C4-2B (cell line): Measurements from ENCODE around the gene GPR152.

Experiments used
- H3K27ac ChIP-seq: fragments of 450-650 bp; 2 replicates; pipeline ENCODE4 v1.5.1; 2017
- CTCF ChIP-seq: fragments of 450-650 bp; conservative IDR thresholded peaks from 2 replicates; pipeline ENCODE4 v1.5.1; 2017; ENCODE audit warnings: mild to moderate bottlenecking
- ZFX ChIP-seq: fragments of 450-650 bp; IDR thresholded peaks from 2 replicates; pipeline ENCODE4 v1.6.1; 2017

The GPR152 gene

GRCh38 chr11:67419325-67420049 lies 33.0 kb downstream of the GPR152 start:
- H3K27ac ChIP-seq: peak overlapping the region; percentile 87
- no peak for TF ChIP-seq CTCF
- TF ChIP-seq ZFX: no peak

GRCh38 chr11:67418476-67419281 lies 33.9 kb downstream of the GPR152 start:
- peak overlapping the region; percentile 87 for H3K27ac ChIP-seq
- TF ChIP-seq CTCF (no peak), ZFX (peak; percentile 81; the same call in 1 of the 2 replicates)

- no peak for TF ChIP-seq ZFX
- TF ChIP-seq CTCF: no peak
- peak overlapping the region; percentile 87 for H3K27ac ChIP-seq
Measured at GRCh38 chr11:67417425-67417824, 35.1 kb downstream of the GPR152 start.

- H3K27ac ChIP-seq: peak overlapping the region; percentile 87
- no peak for TF ChIP-seq ZFX
- TF ChIP-seq CTCF: no peak
Measured at GRCh38 chr11:67416416-67417335, 35.9 kb downstream of the GPR152 start.

- peak within 1 kb of the TSS; percentile 87 for H3K27ac ChIP-seq
- TF ChIP-seq ZFX (no peak), CTCF (no peak)
Measured at GRCh38 chr11:67415501-67416304, 36.8 kb downstream of the GPR152 start, which contains the start of gene CARNS1. Gene CARNS1 (plus strand): TSS chr11:67415678. CDS start chr11:67416200, 522 bp downstream.

GRCh38 chr11:67413266-67413849 lies 39.2 kb downstream of the GPR152 start:
- TF ChIP-seq ZFX (no peak), CTCF (no peak)

More at GRCh38 chr11:67413266-67413849, 39.2 kb downstream of the GPR152 start:
- H3K27ac ChIP-seq: no peak overlapping the region
